ENCODE data around the gene PARVB. TPM values are rescaled to one million over a fixed set of nuclear protein-coding genes. Genes with fewer than 3 reads are reported as not detected.

PARVB gene
- total and polyA plus RNA-seq, 12 donors, result 46.7 to 201 (median 91.2) TPM

- no peak for DNase-seq
- WGBS, 2 donors, result 69 to 72% methylated on average over 8 of the region's 8 CpGs
Measured at GRCh38 chr22:44129619-44129976, 105.5 kb downstream of the PARVB start.

GRCh38 chr22:44130076-44130711, 106.1 kb downstream of the PARVB start:
- no peaks in the 10 kb centered on the region for H3K27me3 ChIP-seq
- 77 to 86% methylated on average over 12 of the region's 12 CpGs for WGBS, 2 donors
- ATAC-seq (no peak), DNase-seq (no peak)
- no peak overlapping the region for H3K4me3 ChIP-seq
- peaks cover 0 to 16% (median 8%) of the 10 kb centered on the region in 11 donors for H3K9me3 ChIP-seq
- TF ChIP-seq CTCF (IDR thresholded peaks at IDR 0.05), result no peak
- intact Hi-C loops (cut with DNase I), result no loop called here
- H3K36me3 ChIP-seq, result peaks cover 0 to 60% (median 17%) of the 10 kb centered on the region in 9 donors
- peaks cover 0 to 38% (median 22%) of the 10 kb centered on the region in 9 donors for H3K4me1 ChIP-seq
- H3K27ac ChIP-seq, result no peak overlapping the region

More at GRCh38 chr22:44129619-44129976, 105.5 kb downstream of the PARVB start:
- Histone ChIP-seq H3K36me3 (peaks cover 0 to 54% (median 15%) of the 10 kb centered on the region in 9 donors), H3K9me3 (peaks cover 0 to 16% (median 8%) of the 10 kb centered on the region in 11 donors), H3K4me3 (no peak overlapping the region), H3K27me3 (no peaks in the 10 kb centered on the region), H3K27ac (no peak overlapping the region), H3K4me1 (peaks cover 0 to 38% (median 22%) of the 10 kb centered on the region in 9 donors)
- intact Hi-C loops (cut with DNase I), result no loop called here
- ATAC-seq, result no peak
- TF ChIP-seq CTCF (IDR thresholded peaks at IDR 0.05), result no peak

GRCh38 chr22:44131412-44131811, 107.3 kb downstream of the PARVB start:
- Histone ChIP-seq H3K27ac (no peak overlapping the region), H3K36me3 (peaks cover 0 to 65% (median 20%) of the 10 kb centered on the region in 9 donors), H3K4me1 (peaks cover 0 to 38% (median 22%) of the 10 kb centered on the region in 9 donors), H3K4me3 (no peak overlapping the region), H3K27me3 (no peaks in the 10 kb centered on the region), H3K9me3 (peaks cover 0 to 10% (median 4%) of the 10 kb centered on the region in 11 donors)
- 96 to 98% methylated on average over 12 of the region's 12 CpGs for WGBS, 2 donors
- no peak for ATAC-seq
- no peak for DNase-seq
- intact Hi-C loops (cut with DNase I), result no loop called here
- no peak for TF ChIP-seq CTCF (IDR thresholded peaks at IDR 0.05)

- Histone ChIP-seq H3K27me3 (no peaks in the 10 kb centered on the region), H3K4me1 (peaks cover 0 to 36% (median 18%) of the 10 kb centered on the region in 9 donors), H3K9me3 (peaks cover 0 to 11% (median 5%) of the 10 kb centered on the region in 11 donors), H3K36me3 (peaks cover 4 to 68% (median 28%) of the 10 kb centered on the region in 9 donors), H3K27ac (no peak overlapping the region), H3K4me3 (no peak overlapping the region)
- TF ChIP-seq CTCF (IDR thresholded peaks at IDR 0.05), result no peak
- 79 to 81% methylated on average over 13 of the region's 13 CpGs for WGBS, 2 donors
- DNase-seq (no peak), ATAC-seq (peak in 3 of 8 donors; percentile 31 to 62 (median 34))
- intact Hi-C loops (cut with DNase I), result no loop called here
Measured at GRCh38 chr22:44131989-44132685, 108.0 kb downstream of the PARVB start.

Data from heart right ventricle (tissue), 16 donors.